HT1080 (cell line): ENCODE measurements around the gene HPCAL1. TPM values are rescaled to one million over a fixed set of nuclear protein-coding genes. Genes with fewer than 3 reads are reported as not detected.
"Not testable (repeated sequence)": the region's sequence is repeated elsewhere in the genome, so short reads cannot be mapped to it uniquely, and the experiment has no call there.

Experiments used
- DNase-seq: peaks from one replicate; pipeline ENCODE4 v3.0.0-alpha.2; 2015; ENCODE audit warnings: low read depth
- total RNA-seq: library from RNA; depleted of rRNA; stranded (reverse); fragments of >200 nt; shearing (Covaris generic); gene quantifications from 2 replicates; pipeline ENCODE4 v1.2.3, GENCODE V29; 2014

Gene HPCAL1
- total RNA-seq, 1 experiment from 2014 or later: 201 TPM

DNA sequence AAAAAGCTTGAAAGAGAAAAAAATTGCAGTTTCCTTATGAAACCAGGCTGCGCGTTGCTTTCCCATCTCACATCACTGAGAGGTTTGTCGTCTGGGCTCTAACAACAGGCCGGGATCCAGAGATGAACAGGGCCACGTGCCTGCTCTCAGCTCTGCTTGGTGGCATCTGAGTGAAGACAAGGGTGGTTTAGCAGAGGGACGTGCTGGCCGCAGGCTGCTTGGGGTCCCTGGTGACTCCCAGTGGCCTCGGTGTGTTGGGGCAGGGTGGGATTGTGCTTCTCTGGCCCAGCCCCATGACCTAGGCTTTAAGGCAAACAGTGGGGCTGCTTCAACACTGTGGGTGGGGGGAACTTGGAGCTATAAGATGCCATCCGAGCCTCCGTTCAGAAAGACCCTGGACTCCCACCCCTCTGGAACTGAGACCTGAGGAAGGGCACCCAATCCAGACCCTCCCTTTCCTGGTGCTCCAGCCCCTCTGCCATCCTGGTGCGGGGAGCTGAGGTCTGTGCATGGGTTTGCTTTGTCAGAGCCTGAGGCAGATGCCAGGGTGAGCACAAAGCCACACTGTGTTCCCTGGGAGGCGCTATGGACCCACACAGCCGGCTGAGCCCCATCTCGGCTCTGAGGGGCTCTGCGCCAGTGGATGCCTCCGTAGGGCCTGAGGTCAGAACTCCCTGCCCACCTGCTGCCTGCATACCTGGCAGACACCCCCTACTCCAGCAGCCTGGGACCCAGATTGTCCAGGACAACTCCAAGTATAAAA, 18.4 kb upstream of the HPCAL1 start:
- no peak for DNase-seq

DNA sequence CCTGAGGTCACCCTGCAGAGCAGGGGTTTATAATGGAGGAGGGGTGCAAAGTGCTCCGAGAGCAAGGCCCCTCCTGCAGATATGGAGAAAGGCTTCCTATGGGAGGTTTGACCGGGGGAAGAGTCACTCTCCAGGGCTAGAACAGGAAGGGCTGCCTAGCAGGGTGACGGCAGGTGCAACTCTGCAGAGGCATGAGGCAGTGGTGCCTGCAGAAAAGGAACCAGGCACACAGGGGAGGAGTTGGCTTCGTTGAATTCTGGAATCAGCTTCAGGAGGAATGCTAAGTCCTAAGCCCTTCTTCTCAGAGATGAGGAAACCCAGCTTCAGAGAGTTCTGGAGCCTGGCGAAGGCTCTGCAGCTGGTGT, 17.5 kb upstream of the HPCAL1 start:
- DNase-seq: no peak

DNA sequence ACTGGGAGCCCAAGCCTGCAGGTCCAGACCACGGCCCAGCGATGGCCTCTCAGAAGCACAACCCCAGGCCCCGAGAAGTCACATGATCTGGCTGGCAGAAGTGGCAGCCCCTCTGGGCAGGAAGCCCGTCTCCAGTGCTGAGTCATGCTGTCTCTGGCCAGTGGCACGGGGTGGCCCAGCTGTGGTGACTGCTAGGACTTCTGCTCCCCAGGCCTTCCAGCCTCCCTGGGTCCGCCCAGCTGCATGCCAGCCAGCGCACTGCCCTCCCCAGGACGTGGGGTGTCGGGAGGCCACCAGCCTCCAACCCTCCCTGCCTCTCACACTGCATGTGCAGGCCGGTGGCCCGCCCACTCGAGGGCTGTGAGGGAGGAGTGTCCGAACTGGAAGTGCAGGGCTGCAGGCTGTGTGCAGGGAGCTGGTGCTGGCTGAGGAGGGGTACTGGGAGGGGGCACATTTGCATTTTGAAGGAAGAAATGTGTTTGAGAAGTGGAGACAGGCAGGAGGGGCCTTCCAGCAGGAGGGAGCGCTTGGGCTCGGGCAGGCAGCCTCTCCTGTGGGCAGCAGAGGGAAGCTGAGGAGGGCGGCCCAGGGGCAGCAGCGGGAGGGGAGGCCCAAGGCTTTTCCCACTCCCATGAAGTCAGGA, 17.0 kb upstream of the HPCAL1 start:
- peak; percentile 93 for DNase-seq

DNA sequence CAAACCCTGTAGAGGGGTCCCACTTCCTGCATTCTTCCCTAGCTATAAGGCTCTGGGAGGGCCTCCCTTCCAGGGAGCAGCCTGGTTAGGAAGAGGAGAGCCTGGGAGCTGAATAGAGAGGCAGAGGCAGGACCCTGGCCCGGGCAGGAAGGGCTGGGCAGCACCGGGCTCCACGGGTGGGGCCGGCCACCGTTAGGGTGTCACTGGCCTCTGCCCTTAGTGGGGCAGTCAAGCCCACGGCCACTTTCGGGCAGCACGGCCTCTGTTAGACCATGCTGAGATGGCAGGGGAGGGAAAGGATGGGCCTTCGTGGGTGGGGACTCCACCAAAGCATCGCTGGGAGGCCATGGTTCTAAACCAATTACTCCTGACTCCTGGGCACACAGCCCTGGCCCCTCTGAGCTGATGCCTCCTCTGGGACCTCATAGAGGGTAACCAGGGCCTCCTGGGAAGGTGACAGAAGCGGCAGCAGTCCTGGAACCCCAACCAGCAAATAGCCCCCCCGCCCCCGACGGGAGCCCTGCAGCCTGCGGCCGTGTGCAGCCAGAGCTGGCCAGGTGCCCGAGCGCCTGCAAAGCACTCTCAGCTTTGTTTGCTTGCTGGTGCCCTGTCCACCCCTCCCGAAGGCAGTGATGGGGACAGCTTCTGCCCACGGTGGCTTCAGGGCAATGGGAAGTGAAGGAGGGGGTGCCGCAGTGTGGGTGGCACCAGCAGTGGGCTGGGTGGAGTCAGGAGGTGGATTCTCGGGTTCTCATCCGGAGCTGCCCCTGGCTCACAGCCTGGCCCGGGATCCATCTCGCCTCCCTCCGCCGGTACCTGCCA, 16.3 kb upstream of the HPCAL1 start:
- DNase-seq: no peak

DNA sequence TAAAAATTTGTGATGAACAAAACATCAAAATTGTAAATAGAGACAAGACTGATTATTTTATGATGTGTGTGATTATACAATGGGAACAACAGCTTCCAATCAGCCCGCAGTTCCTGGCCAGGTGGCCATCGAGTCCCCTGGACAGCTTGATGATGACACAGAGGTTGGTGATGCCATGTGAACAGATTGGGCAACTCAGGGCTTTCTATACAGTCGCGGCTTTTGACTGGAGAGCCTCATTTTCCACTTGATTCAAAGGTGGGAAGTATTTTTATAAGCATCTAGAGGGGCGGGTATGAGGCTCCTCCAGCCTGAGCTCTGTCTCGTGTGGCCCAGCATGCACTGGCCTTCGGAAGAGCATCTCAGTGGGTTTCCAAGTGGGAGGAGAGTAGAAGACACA, 14.9 kb upstream of the HPCAL1 start:
- no peak for DNase-seq

DNA sequence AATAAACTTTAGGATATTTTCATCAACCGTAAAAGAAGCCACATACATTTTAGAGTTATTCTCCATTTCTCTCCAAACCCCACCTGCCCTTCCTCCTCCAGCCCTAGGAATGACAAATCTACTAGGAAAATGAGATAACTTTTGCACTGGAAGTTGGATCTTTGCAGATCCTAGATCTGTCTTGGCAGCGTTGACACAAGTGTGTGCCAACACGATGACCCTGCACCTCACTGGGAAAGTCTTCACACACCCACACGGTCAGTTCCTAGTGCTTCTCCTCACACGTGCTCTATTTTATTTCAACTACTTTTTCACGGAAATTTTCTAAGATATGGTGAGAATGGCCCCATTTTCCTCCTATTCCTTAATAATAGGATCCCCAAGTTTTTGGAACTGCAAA, 14.1 kb upstream of the HPCAL1 start:
- no peak for DNase-seq

DNA sequence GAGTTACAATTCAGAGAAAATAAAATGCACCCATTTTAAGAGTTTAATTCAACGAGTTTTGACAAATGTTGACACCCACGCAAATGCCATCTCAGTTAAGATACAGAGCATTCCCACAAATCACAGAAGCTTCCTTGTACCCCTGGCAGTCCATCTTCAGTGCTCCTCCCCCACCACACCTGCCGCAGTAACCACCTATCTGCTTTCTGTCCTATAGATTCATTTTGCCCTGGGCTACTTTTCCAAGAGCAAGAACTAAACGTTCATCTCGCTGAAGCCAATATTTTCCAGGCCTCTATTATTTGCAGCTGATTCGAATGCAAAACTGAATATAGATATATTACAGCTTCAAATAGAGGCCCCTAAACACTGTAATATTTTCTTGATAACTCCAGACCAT, 13.4 kb upstream of the HPCAL1 start:
- no peak for DNase-seq

DNA sequence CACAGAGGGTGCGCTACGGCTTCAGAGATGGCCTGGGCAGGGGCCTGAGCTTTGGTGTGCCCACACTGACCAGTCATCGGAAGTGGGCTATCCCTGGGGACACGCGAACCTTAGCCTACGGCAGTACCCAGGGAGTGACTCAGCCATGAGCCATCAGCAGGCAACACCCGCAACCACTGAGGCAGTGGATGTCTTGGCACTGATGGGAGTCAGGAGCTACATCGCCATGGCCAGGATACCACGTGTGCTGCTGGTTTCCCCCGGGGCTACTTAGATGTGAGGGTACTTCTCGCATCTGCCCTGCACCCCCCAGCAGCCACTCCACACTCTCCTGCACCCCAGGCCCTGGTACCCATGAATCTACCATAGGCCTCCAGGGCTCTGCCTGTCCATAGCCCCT, 12.8 kb upstream of the HPCAL1 start:
- DNase-seq: peak; percentile 96

DNA sequence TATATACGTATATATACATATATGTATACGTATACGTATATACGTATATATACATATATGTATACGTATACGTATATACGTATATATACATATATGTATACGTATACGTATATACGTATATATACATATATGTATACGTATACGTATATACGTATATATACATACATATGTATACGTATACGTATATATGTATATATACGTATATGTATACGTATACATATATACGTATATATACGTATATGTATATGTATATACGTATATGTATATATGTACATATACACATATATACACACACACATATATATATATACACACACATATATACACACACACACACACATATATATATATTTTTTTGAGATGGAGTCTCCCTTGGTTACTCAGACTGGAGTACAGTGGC, 11.3 kb upstream of the HPCAL1 start:
- DNase-seq: not testable (repeated sequence)

DNA sequence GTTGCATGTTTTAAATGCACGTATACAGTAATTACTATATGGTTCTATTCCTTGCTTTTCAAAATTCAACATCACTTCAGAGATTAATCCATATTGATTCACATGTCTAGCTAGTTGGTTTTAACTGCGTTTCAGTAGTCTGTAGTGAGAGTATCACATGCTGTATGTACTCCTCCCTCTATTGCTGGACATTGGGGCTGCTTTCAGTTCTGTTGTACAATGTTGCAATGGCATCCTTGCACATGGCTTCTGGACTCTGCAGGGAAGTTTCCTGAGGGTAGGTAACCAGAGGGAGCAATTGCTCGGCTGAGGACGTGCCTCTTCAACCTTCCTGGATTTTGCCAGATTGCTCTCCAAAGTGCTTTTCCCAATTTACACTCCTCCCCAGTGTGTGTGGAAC, 10.7 kb upstream of the HPCAL1 start:
- DNase-seq: no peak

DNA sequence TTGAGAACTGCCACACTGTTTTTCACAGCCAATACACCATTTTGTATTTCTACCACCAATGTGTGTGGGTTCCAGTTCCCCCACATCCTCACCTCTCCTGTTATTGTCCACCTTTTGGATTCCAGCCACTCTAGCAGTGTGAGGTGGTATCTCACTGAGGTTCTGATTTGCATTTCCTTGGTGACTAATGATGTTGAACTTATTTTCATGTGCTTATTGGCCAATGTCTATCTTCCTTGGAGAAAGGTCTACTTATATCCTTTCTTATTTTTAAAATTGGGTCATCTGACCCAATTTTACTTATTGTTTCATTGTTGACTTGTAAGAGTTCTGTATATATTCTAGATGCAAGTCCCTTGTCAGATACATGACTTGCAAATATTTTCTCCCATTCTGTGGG, 9.1 kb upstream of the HPCAL1 start:
- DNase-seq: no peak

DNA sequence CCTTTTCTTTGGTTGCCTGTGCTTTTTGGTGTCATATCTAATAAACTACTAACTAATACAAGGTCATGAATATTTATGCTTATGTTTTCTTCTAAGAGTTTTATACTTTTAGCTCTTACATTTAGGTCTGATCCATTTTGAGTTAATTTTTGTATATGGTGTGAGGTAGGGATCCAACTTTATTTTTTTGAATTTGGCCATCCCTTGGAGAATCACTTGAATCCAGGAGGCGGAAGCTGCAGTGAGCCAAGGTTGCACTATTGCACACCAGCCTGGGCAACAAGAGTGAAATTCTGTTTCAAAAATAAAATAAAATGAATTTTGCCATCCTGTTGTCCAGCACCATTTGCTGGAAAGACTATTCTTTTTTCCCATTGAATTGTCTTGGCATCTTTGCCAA, 8.6 kb upstream of the HPCAL1 start:
- no peak for DNase-seq

DNA sequence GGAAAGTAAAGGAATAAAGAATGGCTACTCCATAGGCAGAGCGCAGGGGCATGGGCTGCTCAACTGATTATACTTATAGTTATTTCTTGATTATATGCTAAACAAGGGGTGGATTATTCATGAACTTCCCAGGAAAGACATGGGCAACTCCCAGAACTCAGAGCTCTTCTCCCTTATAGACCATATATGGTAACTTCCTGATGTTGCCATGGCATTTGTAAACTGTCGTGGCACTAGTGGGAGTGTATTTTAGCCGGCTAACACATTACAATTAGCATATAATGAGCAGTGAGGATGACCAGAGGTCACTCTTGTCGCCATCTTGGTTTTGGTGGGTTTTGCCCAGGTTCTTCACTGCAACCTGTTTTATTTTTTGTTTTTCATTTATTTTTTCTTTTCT, 7.1 kb upstream of the HPCAL1 start:
- not testable (repeated sequence) for DNase-seq

DNA sequence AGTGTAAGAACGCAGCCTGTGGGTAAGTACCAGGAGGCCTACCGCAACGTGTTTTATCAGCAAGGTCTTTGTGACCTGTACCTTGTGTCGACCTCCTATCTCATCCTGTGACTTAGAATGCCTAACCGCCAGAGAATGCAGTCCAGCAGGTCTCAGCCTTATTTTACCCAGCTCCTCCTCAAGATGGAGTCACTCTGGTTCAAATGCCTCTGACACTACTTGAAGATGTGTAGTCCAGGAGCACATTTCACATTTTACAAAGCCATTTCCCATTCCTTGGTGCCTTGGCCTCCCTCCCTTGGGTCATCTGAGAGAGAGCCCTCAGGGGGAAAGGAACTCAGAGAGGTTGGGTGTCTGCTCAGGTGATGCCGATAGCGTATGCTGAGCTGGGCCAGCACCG, 6.6 kb upstream of the HPCAL1 start:
- DNase-seq: no peak

DNA sequence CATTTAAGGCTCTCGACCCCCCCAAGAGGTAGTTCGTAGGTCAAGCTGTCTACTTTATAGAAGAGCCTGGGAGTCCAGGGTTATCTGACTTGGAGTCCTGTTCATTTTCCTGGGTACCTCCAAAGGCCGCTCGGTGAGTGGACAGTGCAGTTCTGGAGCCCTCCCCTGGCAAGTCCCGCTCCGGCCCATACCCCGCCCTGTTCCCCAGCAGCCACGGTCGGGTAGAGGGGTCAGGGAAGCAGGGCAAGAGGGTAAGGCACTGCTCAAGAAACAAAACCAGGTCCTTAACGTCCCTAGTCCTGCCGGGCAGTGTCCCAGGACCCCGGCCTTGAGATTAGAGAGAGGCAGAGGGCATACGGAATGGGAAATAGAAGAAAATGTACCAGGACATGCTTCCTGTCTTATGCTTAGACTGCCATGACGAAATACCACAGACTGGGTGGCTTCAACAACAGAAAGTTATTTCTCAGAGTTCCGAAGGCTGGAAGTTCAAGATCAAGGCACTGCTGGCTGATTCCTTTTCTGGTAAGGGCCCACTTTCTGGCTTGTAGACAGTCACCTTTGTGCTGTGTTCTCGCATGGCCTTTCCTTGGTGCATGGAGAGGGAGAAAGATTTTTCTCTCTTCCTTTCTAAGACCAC, 5.4 kb upstream of the HPCAL1 start:
- DNase-seq: no peak

DNA sequence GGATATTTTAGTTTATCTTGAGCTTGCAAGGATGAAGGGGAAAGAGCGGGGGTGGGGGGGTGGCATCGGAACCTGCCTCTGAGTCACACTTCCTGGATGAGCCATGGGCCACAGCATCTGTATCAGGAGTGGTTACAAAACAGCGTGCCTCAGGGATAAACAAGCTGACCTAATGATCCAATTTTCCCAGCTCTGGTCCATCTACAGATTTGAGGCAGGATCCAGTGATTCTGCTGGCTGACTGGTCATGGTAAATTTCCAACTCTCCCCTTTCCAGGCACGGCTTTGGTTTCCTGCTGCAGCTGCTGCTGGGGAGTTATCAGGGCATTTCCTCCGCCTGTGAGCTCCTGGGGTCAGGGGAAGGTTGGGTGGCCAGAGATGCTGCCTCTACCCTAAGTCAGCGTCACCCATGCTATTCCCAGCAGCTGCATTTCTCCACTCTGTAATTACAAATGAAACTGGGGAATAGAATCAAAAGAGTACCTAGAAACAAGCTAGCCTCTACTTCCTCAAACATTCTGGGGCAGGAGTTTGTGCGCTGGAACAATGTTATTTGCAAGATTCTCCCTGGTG, 4.7 kb upstream of the HPCAL1 start:
- DNase-seq: peak; percentile 96

DNA sequence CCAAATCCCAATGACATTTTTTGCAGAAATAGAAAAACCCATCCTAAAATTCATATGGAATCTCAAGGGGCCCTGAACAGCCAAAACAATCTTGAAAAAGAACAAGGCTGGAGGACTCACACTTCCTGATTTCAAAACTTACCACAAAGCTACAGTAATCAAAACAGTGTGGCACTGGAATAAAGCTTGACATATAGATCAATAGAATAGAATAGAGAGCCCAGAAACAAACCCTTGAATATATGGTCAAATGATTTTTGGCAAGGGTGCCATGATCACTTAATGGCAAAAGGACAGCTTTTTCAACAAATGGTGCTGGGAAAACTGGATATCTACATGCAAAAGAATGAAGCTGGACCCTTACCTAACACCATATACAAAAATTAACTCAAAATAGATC, 3.9 kb upstream of the HPCAL1 start:
- DNase-seq: not testable (repeated sequence)

DNA sequence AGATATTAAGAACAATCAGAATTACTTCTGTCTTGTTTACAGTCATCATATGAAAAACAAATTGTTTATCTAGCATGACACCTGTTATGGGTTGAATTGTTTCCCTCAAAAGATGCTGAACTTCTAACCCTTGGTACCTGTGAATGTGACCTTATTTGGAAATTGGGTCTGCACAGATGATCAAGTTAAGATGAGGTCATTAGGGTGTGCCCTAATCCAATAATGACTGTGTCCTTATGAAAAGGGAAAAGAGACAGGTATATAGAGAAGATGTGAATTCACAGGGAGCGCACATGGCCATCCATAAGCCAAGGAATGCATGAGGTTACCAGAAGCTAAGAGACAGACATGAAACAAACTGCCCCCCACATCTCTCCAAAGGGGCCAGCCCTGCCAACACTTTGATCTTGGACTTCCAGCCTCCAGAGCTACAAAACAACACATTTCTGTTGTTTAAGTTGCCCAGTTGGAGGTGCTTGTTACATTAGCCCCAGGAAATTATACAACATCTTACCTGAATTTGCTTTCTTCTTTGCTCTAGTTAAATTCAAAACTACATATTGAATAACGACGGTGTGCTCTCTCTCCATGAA, 2.3 kb upstream of the HPCAL1 start:
- no peak for DNase-seq

DNA sequence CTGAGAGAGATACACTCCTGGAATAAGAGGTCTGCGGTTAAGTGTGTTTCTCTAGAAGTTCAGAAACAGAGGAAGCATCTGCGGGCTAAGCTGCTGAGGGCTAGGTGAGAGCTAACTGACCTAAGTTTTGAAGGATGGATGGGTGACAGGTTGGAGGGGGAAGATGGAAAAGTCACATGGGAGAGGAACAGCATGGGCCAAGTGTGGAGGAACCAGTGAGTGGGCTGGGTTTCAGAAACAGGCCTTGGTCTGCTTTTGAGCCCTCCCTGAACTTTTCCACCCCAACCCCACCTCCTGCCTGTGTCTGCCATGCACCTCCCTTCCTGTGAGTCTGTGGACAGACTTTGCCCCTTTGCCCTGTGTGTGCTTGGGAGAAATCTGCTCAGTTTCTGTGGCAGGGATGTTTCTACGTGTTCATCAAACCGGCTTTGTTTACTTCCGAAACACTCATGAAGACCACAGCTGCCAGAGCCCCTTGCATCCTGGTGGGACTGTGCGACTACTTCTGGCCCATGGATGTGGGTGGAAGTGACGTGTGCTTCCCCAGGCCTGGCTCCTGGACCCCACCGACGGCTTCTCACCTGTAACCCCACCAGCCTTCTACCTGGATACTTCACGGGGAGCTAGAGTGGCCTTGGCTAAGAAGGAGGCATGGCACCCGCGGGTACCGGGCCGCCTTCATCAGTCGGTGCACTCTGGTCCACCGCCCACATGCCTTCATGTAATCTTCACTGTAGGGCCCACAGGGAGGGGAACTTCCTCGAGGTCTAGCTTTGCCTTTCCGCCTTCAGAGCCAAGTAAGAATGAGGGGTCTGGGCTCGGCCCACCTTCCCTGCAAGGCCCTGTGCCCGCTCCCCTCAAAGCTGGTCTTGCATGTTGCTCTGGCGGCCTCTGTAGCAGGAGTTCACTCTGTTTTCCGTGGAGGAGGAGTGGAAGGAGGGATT, 1.4 kb upstream of the HPCAL1 start:
- no peak for DNase-seq

DNA sequence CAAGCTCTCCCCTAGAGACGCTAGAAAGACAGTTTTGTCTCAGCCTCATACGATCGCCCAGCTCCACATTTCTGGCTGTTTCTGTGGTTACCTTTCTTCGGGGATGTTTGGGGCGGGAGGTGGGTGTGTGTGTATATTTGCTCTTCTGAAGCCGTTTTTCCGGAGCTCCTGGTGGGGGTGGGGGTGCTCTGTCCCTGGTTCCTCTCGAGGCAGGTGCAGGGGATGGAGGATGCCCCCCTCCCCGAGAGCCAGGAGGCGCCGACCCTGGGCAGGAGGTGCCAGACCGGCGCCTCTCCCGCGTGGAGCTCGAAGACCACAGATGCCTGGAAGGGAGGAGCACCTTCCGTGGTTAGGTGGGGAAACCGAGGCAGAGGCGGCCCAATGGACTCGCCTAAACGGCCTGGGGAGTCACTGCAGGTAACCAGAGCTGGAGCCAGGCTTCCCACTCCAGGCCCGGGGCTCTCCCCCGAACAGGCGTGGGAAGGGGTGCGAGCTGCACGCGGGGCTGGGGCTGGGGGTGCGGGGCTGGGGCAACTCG, 694 bp upstream of the HPCAL1 start:
- no peak for DNase-seq
